Upper lobe of left lung (tissue), 6 donors: ENCODE results near the gene CCDC12. TPM values are rescaled to one million over a fixed set of nuclear protein-coding genes. Genes with fewer than 3 reads are reported as not detected.

Source experiments
- ATAC-seq, 2 donors: fragments of 200-7000 bp; cut with Tn5 transposase; one replicate each; pipeline ENCODE4 v1.9.1; 2022; ENCODE audit warnings: mild to moderate bottlenecking in 2 of 2, moderate library complexity in 2 of 2; ENCODE audit not compliant: low FRiP score in 2 of 2
- DNase-seq, 2 donors: peaks; one replicate each; pipeline ENCODE4 v3.0.0-alpha.2; 2019 to 2020
- H3K27ac ChIP-seq, 4 donors: fragments of 200-600 bp; sonication (generic); one replicate each; pipeline ENCODE4 v1.5.1; 2016 to 2019
- H3K27me3 ChIP-seq, 4 donors: fragments of 200-600 bp; sonication (generic); one replicate each; pipeline ENCODE4 v1.5.1; 2017 to 2019
- H3K36me3 ChIP-seq, 4 donors: fragments of 200-600 bp; sonication (generic); one replicate each; pipeline ENCODE4 v1.5.1; 2016 to 2019
- H3K4me1 ChIP-seq, 4 donors: fragments of 200-600 bp; sonication (generic); one replicate each; pipeline ENCODE4 v1.5.1; 2018 to 2019
- H3K4me3 ChIP-seq, 4 donors: fragments of 200-600 bp; sonication (generic); one replicate each; pipeline ENCODE4 v1.5.1; 2017 to 2019; ENCODE audit warnings: mild to moderate bottlenecking in 2 of 4, moderate library complexity in 1 of 4
- H3K9me3 ChIP-seq, 4 donors: fragments of 200-600 bp; sonication (generic); one replicate each; pipeline ENCODE4 v1.5.1; 2018 to 2019
- CTCF ChIP-seq, 6 experiments: fragments of 450-650 bp in 4 of 6; fragments of 200-600 bp in 2 of 6; sonication (generic) in 2 of 6; IDR thresholded peaks; one replicate each; pipeline ENCODE4 v1.5.1; 2016 to 2019; ENCODE audit warnings: antibody characterized with exemption in 6 of 6
- EP300 ChIP-seq, 4 donors: sonication (generic); formaldehyde crosslinking; IDR thresholded peaks; one replicate each; pipeline ENCODE4 v1.5.1; 2017; ENCODE audit warnings: antibody characterized with exemption in 4 of 4, control low read depth in 2 of 4
- POLR2A ChIP-seq, 4 donors: fragments of 450-650 bp; IDR thresholded peaks; one replicate each; pipeline ENCODE4 v1.5.1; 2016 to 2017; ENCODE audit warnings: antibody characterized with exemption in 4 of 4, mild to moderate bottlenecking in 2 of 4
- POLR2AphosphoS5 ChIP-seq, 2 donors: sonication (generic); formaldehyde crosslinking; IDR thresholded peaks; one replicate each; pipeline ENCODE4 v1.5.1; 2017; ENCODE audit warnings: antibody characterized with exemption in 2 of 2
- WGBS, 2 donors: methylation state at CpG; one replicate each; pipeline ENCODE4 v1.1.5; 2017 to 2018; 5-methylcytosine and 5-hydroxymethylcytosine counted together
- total RNA-seq, 6 donors: library from RNA; depleted of rRNA in 4 of 6; stranded (reverse); fragments of >200 nt in 4 of 6; gene quantifications; one replicate each; pipeline versions ENCODE4 v1.1.0 to v1.2.1, GENCODE V29; 2016 to 2021
- donor health status: DM: no; HTN: no; CAD: no; lungs with moderate emphysema.
- donor health status: DM: no; HTN: yes; CAD: no; lungs with severe emphysema.

CCDC12 gene
- total RNA-seq, 6 donors from 2014 or later: 42.3 to 93.2 (median 69.8) TPM

- H3K4me3 ChIP-seq: peak overlapping the region in 3 of 4 donors; percentile 26 to 34 (median 31)
- WGBS, 2 donors: 91 to 100% methylated on average over 1 to 4 of the region's 4 CpGs
- no peak for ATAC-seq
- H3K9me3 ChIP-seq: no peaks in the 10 kb centered on the region
- H3K27ac ChIP-seq: peak overlapping the region; percentile 77 to 89 (median 87)
- TF ChIP-seq EP300 (IDR thresholded peaks at IDR 0.05) (no peak), CTCF (IDR thresholded peaks at IDR 0.05) (no peak), POLR2AphosphoS5 (IDR thresholded peaks at IDR 0.05) (no peak), POLR2A (IDR thresholded peaks at IDR 0.05) (no peak)
- DNase-seq: no peak
- H3K27me3 ChIP-seq: no peaks in the 10 kb centered on the region
- H3K4me1 ChIP-seq: peaks cover 46 to 61% (median 54%) of the 10 kb centered on the region in 4 donors
- H3K36me3 ChIP-seq: peaks cover 0 to 47% (median 26%) of the 10 kb centered on the region in 4 donors
These were observed 12.1 kb upstream of the CCDC12 start for GRCh38 chr3:46988616-46989015.

DNA sequence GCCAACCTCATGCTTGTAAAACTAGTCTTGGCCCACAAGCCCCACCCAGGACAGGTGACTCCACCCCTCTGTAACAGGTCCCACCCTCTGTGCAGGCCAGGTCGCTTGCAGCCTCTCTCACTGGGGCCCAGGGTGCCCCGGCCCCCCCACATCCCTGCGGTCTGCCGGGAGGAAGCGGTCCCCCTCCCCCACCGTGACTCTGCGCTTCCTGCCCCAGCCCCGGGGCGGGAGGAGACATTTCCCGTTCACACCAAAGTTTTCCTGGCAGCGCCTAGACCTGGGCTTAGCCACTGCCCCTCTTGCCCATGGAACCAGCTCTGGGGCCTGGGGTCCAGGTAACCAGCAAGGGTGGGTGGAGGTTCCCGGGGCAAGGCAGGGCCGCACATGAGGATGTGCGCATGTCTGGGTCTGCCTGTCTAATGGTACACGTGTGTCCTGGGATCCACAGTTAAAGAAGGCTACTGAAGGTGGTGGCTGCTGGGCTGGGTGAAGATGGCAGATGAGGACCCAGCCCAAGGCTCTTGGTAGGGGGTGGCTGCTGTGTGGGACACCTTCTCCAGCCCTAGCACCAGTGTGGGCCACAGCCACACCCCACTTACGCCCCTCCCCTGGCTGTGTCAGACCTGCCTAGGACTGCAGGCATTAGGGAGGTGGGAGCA is 11.3 kb upstream of the CCDC12 start:
- peaks cover 46 to 63% (median 56%) of the 10 kb centered on the region in 4 donors for H3K4me1 ChIP-seq
- H3K36me3 ChIP-seq: peaks cover 0 to 40% (median 22%) of the 10 kb centered on the region in 4 donors
- ATAC-seq (peak; percentile 68 to 87), DNase-seq (peak; percentile 90)
- 27% methylated on average over 4 to 16 of the region's 16 CpGs for WGBS, 2 donors
- no peak for TF ChIP-seq CTCF (IDR thresholded peaks at IDR 0.05)
- TF ChIP-seq EP300 (IDR thresholded peaks at IDR 0.05): peak in 2 of 4 donors; percentile 74 to 91
- peak; percentile 87 to 92 for TF ChIP-seq POLR2AphosphoS5 (IDR thresholded peaks at IDR 0.05)
- H3K27ac ChIP-seq: peak overlapping the region; percentile 77 to 89 (median 87)
- no peaks in the 10 kb centered on the region for H3K27me3 ChIP-seq
- H3K9me3 ChIP-seq: no peaks in the 10 kb centered on the region
- peak overlapping the region in 3 of 4 donors; percentile 26 to 34 (median 31) for H3K4me3 ChIP-seq

- Histone ChIP-seq H3K27ac (peak overlapping the region; percentile 77 to 89 (median 87)), H3K9me3 (no peaks in the 10 kb centered on the region), H3K36me3 (peaks cover 0 to 34% (median 19%) of the 10 kb centered on the region in 4 donors), H3K4me1 (peaks cover 52 to 68% (median 61%) of the 10 kb centered on the region in 4 donors), H3K4me3 (peak overlapping the region in 3 of 4 donors; percentile 26 to 34 (median 31)), H3K27me3 (no peaks in the 10 kb centered on the region)
- DNase-seq: no peak
- TF ChIP-seq POLR2A (IDR thresholded peaks at IDR 0.05): no peak
- no peak for TF ChIP-seq CTCF (IDR thresholded peaks at IDR 0.05)
- TF ChIP-seq POLR2AphosphoS5 (IDR thresholded peaks at IDR 0.05): no peak
- TF ChIP-seq EP300 (IDR thresholded peaks at IDR 0.05): no peak
- ATAC-seq: no peak
- WGBS, 2 donors: 65% methylated on average over 9 of the region's 9 CpGs; no CpG with 5 or more reads in 1 of the 2 donors
These were observed 10.8 kb upstream of the CCDC12 start for GRCh38 chr3:46987319-46987742.

GRCh38 chr3:46986782-46987310 is 10.3 kb upstream of the CCDC12 start:
- TF ChIP-seq POLR2AphosphoS5 (IDR thresholded peaks at IDR 0.05): no peak
- TF ChIP-seq EP300 (IDR thresholded peaks at IDR 0.05): no peak
- TF ChIP-seq POLR2A (IDR thresholded peaks at IDR 0.05): no peak
- no peak for TF ChIP-seq CTCF (IDR thresholded peaks at IDR 0.05)
- Histone ChIP-seq H3K4me3 (peak overlapping the region in 1 of 4 donors; percentile 31), H3K4me1 (peaks cover 57 to 73% (median 66%) of the 10 kb centered on the region in 4 donors), H3K27me3 (no peaks in the 10 kb centered on the region), H3K36me3 (peaks cover 0 to 30% (median 16%) of the 10 kb centered on the region in 4 donors), H3K27ac (peak overlapping the region; percentile 77 to 89 (median 87)), H3K9me3 (no peaks in the 10 kb centered on the region)
- ATAC-seq (no peak), DNase-seq (no peak)
- WGBS, 2 donors: 59 to 79% methylated on average over 2 to 3 of the region's 3 CpGs
